KBM-7 (cell line): ENCODE measurements around the gene EVC.
"Not testable (repeated sequence)": the region's sequence is repeated elsewhere in the genome, so short reads cannot be mapped to it uniquely, and the experiment has no call there.

Source experiments
- DNase-seq: peaks from one replicate; pipeline ENCODE4 v3.0.0-alpha.2; 2015
- in situ Hi-C: fragments of 300-500 bp; cut with MboI; formaldehyde crosslinking; loops from 2 replicates; pipeline ENCODE4 v1.14.3; 2020; ENCODE audit warnings: low sequenced_read_pairs, low pct_unique_long_range_greater_than_20kb, mixed read lengths

Gene EVC

DNA sequence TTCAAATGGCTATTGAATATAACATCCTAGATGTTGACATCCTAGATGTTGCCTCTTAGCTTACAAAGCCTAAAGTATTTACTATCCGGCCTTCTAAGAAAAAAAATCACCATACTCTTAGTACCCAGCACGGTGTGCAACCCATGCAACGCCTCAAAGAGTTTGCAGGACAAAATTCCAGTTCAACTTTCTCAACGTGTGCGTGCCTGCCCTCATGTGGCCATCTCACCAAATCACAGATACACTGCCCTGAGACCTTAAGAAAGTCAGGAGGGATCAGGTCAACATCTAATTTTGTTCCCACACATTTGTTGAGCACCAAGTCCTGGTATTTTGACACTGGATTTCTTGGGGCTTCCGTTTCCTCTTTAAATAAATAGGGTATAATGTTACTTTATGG is 113.6 kb downstream of the EVC start:
- DNase-seq: peak; percentile 45
- in situ Hi-C loops: no loop called here

DNA sequence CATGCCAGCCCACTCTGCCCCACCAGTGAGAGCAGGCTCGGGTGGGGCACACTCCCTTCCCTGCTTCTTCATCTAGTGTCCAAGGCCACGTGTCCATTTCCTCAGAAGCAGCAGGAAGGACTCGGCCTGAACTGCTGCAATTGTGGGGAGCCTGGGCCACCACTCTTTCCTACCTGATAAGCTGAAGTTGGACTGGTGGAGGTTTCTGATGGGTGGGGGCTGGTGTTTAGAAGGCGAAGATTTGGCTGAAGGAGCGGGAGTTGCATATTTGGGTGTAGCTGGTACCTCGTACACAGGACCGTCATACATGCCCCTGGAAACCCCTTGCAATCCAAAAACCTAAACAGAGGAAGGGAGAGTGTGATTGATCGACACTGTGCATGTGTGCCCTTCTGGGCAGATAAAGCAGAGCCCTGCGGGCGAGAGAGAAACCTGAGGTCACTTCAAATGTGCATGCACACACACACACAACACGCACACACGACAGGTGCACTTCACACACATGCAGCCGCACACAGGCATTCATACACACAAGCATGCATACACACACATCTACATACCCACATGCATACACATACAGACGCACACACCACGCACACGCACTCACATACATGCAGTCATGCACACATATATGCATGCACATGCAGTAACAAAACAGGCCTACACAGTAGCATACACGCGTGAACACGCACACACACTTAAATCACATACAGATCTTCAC is 114.5 kb downstream of the EVC start:
- in situ Hi-C loops: no loop called here
- no peak for DNase-seq

DNA sequence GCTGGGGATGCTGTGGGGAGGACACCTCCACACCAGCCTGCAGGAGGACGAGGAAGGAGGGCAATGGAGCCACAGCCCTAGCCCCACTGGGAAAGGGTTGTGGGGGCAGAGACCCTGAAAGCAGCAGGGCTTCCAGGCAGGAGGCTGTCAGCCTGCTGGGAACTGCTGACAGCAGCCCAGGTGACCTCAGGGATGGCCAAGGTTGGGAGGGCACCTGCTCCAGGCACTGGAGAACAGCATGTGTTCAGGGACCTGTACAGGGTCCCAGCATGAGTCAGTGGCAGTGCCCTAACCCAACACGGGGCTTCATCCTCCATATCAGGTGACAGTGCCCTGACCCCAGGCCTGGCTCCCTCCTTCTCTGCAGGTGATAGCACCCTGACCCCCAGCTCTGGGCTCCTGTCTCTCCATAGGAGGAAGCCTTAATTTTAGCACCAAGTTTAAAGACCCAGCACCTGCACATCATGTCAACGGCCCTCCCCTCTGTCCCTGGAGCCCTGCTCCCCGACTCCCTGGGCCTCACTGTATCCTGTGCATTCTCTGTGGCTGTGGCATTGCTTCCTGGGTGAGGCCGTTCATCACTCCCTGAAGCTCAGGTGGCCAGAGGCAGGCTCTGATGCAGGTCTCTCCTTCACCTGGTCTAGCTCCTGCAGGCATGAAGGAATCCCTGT is 115.6 kb downstream of the EVC start:
- in situ Hi-C loops: no loop called here
- no peak for DNase-seq

DNA sequence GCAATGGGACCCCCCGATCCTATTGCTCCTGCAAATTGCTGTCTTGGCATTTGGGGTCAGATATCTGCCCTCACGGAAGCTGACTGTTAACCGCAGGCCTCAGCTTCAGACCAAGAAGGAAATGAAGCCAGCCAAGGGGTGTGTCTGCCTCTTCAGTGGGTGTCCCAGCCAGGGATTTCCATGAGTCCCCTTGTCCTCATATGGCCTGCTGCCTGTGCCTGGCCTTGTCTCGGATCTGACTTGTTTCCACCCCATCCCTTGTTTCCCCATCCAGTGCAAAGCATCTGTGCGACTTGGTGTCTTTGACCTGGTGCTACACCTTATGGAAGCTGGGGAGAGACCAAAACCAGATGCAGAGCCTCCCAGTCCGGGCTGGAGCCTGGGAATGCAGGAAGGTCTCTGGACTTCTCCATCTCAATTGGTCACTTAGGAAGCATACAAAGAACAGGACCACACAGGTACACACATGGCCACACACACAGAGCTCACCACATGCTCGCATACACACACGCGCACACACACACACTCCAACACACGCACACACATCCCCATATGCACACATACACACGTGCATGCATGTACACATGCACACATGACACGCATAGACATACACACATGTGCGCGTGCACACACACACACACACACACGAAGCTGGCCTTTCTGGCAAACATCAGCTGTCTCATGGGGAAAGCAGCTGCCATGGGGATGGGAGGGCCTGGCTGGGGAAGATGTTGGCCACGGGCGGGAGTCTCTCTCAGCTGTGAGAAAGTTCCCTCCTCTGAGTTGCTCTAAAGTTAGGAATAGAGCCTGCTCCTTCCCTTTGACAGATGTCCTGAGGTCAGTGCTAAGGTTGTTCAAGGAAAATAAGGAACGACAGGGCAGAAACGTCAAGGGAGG is 116.4 kb downstream of the EVC start:
- in situ Hi-C loops: no loop called here
- peak; percentile 43 for DNase-seq

DNA sequence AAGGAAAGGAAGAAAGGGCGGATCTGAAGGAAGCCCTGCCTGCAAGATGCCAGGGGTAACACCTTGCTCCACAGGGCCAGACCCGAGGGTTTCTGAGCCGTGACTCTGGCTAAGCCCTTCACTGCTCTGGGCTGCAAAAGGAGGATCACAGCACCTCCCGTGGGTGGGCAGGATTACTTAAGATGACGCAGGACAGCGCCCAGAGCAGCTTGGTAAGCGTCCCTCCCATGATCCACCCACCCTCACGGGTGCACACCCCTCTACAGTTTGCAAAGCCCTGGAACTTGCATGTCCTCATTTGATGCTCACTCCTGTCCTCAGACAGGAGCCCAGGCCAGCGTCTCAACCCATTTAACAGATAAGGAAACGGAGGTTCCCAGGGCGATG is 117.0 kb downstream of the EVC start:
- in situ Hi-C loops: no loop called here
- no peak for DNase-seq

DNA sequence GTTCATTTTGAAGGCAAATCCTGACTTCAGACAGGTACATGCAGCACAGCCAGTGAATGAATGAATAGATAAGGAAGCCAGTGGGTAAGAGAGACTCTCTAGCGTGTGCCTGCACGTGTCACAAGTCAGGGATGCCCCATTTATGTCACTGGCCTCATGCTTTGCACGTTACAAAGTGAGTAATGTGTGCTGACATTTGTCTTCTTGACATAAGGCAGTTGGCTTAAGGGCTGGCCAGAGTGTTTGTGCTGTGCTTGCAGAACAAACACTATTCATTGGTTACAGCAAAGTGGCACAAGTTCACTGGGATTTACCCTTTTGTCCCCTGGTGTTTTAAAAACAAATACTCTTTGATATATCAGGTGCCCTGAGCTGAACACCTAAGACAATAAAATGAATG is 125.9 kb downstream of the EVC start:
- in situ Hi-C loops: no loop called here
- DNase-seq: no peak

DNA sequence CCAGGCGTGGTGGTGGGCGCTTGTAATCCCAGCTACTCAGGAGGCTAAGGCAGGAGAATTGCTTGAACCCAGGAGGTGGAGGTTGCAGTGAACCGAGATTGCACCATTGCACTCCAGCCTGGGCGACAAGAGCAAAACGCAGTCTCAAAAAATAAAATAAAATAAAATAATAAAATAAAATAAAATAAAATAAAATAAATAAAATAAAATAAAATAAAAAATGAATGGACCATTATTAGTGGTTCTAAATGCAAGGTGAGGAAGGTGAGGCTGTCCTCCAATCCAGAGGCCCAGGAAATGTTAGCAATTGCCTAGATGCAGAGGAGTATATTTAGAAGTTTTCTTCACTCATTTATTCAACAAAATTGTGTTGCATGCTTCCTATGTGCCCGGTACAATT is 126.5 kb downstream of the EVC start:
- in situ Hi-C loops, DNase-seq: not testable (repeated sequence)

DNA sequence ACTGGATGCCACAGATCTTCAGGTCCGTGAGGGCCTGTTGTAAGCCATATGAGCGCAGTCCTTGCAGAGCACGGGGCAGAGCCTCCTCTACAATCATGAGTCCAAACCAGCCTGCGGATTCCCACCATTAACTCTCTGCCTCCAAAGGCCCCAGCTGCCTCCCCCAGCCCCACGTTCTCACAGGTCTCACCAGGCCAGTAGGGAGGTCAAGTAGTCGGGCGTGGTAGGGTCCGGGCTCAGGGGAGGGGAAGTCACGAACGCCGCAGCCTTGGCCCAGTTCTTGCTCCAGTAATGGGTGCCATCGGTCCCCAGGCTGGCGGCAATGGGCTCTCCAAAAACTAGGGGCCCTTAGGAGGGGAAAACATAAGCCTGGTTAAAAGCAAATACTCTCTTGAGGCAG is 128.3 kb downstream of the EVC start:
- in situ Hi-C loops: no loop called here
- DNase-seq: no peak

DNA sequence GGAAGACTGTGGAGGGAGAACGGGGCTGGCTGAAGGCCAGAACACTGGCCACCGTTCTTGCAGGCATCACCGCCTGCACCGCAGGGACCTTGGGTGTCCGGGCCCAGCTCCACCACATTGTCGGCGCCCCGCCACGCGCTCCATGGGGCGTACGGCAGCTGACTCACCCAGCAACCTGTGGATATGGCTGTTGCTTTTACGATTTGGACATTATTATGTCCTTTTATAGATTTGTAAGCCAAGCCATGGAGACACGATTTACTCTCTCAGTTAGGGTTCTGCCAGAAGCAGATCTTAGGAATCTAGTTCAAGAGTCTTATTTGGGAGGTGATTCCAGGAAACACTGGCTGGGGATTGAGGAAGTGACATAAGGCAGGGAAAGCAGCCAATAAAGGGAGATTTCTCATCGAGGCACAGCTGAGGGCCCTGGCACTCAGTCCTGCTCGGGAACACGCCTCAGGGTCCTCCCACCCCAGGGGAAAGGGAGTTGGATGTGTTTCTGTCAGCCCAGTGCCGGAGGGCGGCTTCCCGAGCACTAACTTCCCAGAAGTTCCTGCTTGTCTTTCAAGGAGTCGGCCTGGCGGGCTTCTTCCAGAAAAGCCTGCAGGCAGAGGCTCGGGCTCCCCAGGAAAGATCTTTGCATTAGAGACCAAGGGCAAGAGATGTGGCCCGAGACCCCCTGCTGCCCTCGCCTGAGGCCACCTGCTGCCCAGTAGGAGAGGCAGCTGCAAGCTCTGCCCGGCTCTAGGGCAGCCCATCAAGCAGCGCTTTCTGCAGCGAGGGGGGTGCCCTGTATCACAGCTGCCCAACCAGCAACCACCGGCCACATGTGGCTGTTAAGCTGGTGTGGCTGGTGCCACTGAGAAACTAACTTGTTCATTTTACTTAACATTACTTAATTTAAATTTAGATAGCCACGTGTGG is 129.0 kb downstream of the EVC start:
- in situ Hi-C loops: no loop called here

DNA sequence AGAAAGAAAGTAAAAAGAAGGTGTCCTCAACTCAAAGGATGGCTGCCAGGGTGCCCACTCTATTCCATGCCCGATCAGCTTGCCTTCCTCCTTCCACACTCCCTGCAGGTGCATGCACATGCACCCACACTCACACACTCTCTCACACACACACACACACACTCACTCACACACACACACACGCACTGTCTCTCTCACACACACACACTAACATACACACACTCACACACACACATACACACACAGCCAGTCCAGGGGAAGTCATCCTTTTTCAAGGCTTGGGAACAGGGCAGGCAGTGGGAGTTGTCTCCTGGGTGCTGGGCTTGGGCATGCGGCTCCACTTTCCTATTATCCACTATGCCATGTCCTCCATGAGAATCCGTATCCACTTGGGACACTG is 131.5 kb downstream of the EVC start:
- in situ Hi-C loops: no loop called here
- DNase-seq: no peak

More for the DNA sequence above, 129.0 kb downstream of the EVC start:
- no peak for DNase-seq

DNA sequence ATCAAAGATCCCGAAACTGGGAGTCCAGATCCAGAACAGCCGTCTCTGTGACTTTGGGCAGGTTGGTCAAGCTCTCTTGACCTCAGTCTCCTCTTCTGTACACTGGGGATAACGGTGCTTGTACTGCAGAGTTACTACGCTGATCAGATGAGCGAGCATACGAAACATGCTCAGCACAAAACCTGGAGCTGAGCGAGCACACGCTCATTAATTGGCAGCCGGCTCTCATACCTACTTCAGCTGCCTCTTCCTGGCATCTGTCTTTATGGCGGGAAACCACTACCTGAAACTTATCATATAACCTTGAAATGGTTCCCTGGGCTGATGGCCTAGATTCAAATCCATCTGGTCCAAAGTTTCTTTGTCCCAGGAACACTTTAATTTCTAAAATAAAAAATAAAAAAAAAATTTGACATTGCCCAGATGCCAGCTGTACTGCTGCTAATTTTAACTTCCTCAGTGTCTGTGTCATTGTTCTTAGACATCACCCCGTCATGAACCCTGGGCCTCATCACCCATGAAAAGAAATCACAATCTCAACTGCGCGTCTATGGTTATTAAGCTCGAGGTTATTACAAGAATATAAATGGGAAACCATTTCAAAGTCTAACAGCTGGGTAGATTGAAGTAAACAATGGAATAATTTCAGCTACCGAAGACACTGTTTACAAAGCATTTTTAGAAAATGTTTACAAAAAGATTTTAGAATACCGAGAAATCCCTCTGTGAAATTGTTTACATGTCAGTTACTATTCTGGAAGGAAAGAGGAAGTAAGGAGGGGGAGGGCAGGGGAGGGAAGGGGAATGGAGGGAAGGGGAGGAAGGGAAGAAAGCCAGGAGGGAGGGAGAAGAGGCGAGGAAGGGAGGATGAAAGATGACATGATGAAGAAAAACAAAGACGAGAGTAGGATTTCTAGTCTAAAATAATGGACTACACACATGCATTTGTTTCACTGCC is 132.9 kb downstream of the EVC start:
- in situ Hi-C loops: no loop called here
- DNase-seq: peak; percentile 36

DNA sequence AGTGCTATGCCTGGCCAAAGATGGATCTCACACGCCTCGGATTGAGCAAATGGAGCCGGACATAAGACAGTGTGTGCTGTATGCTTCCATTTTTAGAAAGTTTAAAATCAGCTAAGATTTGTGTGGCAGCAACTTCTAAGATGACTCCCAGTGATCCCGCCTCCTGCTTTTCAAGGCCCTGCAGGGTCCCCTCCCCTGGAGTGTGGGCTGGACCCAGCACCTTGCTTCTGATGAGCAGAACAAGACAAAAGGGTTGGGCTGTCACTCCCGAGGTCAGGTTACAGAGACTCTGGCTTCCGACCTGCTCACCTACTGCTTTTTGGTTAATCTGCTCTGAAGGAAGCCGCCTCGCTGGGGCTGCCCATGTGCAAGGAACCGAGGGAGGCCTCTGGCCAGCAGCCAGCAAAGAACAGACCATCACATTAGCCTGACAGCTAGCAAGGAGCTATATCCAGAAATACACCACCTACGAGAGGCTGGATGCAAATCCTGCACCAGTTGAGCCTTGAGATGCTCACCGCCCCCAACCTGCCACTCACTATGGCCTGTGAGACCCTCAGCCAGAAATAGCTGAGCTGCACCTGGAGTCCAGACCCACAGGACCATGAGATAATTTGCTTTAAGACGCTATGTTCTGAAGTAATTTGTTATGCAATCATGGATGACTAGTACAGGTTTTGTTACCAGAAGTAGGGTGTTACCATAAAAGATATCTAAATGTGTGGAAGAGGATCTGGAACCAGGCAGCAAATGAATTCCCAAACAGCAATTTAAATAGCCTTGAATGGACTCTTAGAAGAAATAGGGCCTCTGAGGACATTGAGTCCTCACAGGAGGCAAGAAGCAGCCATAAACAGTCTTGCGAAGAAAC is 134.3 kb downstream of the EVC start:
- in situ Hi-C loops: no loop called here
- no peak for DNase-seq

DNA sequence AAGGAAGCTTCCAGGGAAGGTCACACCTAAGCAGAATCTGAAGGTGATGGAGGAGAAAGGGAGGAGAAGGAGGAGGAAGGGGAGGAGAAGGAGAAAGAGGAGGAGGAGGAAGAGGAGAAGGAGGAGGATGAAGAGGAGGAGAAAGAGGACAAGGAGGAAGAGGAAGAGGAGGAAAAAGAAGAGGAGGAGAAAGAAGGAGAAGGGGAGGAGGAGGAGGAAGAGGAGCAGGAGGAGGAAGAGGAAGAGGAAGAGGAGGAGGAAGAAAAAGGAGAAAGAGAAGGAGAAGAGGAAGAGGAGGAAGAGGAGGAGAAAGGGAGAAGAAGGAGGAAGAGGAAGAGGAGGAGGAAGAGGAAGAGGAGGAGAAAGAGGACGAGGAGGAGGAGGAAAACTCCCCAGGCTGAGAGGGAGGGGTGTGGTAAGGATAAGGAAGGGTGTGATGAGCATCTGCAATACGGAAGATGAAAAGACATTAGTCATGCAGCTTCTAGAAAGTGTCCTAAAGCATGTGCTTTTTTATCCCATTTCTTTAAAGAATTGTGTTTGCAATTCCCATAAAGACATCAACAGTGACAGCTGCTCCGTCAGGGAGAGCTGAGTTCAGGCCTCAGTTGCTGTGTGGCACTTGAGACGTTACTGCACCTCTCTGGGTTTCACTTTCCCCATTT is 140.8 kb downstream of the EVC start:
- in situ Hi-C loops: no loop called here

DNA sequence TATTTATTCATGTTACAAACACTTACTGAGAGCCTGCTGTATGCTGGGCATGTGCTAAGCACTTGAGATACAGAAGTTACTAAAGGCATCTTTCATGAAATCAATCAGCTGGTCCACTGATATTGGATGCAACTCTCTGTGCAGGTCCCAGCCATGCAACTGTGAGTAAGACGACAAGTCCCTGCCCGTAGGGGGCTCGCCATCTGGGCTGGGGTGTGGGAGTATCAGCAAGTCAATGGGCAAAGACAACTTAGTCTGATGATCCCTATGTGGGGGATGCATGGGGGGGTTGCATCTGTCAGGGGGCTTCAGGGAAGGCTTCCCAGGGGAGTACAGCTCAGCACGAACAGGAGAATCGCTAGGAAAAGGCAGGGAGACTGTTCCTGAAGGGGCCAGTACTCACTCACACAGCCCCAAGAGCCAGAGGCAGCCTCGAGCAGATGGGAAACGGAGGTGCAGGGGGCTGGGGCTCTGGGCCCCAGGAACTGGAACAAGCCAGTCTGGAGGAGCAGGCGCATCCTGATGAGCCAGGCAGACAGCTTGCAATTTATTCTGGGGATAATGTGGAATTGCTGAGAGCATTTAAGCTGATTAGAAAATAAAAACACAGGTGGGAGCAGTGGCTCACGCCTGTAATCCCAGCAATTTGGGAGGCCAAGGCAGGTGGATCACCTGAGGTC is 141.7 kb downstream of the EVC start:
- in situ Hi-C loops: no loop called here
- no peak for DNase-seq

More for the DNA sequence above, 140.8 kb downstream of the EVC start:
- no peak for DNase-seq

DNA sequence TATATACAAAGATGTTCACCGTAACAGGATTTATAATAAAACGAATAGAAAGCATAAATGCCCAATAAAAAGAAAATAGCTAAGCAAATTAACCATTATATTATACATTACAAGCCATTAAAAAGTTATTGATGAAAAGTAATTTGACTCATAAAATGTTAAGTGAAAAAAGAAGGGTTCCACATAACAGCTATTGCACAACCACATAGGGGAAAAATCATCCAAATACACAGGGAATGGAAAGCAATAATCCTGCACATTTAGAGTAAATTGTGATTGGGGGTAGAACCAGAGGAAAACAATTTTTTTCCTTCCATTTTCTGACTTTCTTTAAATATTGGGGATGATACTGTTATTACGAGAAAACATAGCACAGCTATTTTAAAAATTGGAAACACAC is 143.9 kb downstream of the EVC start:
- no peak for DNase-seq
- in situ Hi-C loops: no loop called here

DNA sequence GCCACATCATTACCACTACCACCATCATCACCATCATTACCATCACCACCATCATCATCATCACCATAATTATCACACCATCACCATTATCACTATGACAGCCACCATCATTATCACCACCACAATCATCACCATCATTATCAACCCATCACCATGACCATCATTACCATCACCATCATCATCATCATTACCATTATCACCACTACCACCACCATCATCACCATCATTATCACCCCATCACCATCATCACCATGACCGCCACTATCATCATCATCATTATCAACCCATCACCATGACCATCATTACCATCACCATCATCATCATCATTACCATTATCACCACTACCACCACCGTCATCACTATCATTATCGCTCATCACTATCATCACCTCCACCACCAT is 145.4 kb downstream of the EVC start:
- in situ Hi-C loops, DNase-seq: not testable (repeated sequence)
